ENCODE results near the gene VARS2. TPM values are rescaled to one million over a fixed set of nuclear protein-coding genes. Genes with fewer than 3 reads are reported as not detected.

Gene VARS2
- total RNA-seq, 4 donors from 2014 or later: 13.1 to 64.7 (median 25.8) TPM

- Histone ChIP-seq H3K27ac (peak overlapping the region; percentile 89 to 96 (median 94)), H3K27me3 (no peaks in the 10 kb centered on the region), H3K9me3 (no peaks in the 10 kb centered on the region), H3K4me1 (peaks cover 31 to 50% (median 35%) of the 10 kb centered on the region in 4 donors), H3K4me3 (peak overlapping the region; percentile 4 to 90 (median 76)), H3K36me3 (no peaks in the 10 kb centered on the region)
- TF ChIP-seq POLR2AphosphoS5 (IDR thresholded peaks at IDR 0.05) (peak in 2 of 3 donors; percentile 27 to 35), EP300 (IDR thresholded peaks at IDR 0.05; ENCODE audit: low read depth) (no peak), POLR2A (IDR thresholded peaks at IDR 0.05) (peak; percentile 46)
- TF ChIP-seq, protein P1, sequence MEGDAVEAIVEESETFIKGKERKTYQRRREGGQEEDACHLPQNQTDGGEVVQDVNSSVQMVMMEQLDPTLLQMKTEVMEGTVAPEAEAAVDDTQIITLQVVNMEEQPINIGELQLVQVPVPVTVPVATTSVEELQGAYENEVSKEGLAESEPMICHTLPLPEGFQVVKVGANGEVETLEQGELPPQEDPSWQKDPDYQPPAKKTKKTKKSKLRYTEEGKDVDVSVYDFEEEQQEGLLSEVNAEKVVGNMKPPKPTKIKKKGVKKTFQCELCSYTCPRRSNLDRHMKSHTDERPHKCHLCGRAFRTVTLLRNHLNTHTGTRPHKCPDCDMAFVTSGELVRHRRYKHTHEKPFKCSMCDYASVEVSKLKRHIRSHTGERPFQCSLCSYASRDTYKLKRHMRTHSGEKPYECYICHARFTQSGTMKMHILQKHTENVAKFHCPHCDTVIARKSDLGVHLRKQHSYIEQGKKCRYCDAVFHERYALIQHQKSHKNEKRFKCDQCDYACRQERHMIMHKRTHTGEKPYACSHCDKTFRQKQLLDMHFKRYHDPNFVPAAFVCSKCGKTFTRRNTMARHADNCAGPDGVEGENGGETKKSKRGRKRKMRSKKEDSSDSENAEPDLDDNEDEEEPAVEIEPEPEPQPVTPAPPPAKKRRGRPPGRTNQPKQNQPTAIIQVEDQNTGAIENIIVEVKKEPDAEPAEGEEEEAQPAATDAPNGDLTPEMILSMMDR (IDR thresholded peaks at IDR 0.05): no peak
- intact Hi-C loops (cut with DNase I; ENCODE audit: low total_unique reads) (loop anchor here (10.0 kb wide), 1 partner anchor 208 kb away; the partner anchor contains the start of gene DHX16), in situ Hi-C loops (cut with MboI; ENCODE audit: low pct_ligation_motif_present in 1 of 4, low pct_unique_long_range_greater_than_20kb in 1 of 4, low sequenced_read_pairs in 3 of 4) (loop anchor here in 2 of 4 donors (25.0 kb wide), 1 partner anchor 146 kb away; the partner anchor contains the start of genes FLOT1 (in 2 of the 2) and IER3 (in 2 of the 2))
- DNase-seq: peak; percentile 84
- whole genome bisulfite sequencing, 2 donors (ENCODE audit: low coverage in 1 of 2): 32% methylated on average over 15 of the region's 15 CpGs; no CpG with 5 or more reads in 1 of the 2 donors
These were observed 31.0 kb upstream of the VARS2 start for GRCh38 chr6:30882759-30883684.

DNA sequence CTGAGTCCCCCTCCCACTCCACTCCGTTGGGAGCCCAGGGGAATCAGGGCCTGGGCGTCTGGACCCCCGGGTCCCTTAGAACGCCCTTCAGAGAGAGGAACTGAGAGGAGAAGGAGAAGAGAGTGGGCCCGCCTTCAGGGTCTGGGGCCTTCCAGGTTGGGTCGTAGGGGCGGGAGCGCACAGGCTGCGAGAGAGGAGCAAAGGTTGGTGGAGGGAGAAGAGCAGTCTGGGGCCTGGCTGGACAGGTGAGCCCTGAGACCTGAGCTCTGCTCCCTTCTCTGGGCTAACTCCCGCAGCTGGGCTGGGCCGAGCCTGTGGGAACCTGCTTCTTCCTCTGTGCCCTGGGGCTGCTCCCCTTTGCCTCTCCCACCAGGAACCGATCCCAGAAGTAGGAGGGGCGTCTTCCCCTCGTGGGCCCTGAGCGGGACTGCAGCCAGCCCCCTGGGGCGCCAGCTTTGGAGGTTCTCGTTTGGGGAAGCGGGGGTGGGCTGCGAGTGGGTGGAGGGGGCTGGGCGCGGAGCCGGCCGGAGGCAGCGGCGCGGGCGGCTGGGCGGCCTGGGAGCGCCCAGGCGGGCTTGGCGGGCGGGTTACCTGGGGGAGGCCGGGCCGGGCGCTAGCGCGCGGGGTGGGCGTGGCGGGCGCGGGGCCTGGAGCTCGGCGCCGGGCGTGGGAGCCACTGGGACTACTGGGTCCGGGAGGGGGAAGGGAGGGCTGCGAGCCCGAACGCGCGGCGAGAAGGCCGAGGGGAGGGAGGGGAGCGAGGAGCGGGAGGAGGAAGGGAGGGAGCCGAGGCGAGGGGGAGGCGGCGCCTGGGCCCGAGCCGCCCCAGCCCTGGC is 30.1 kb upstream of the VARS2 start, which contains the start of gene DDR1:
TSS of gene DDR1 (plus strand) at position 835 of the 836 bp plus-strand sequence. CDS start 4,211 bp downstream, outside the sequence.
- Histone ChIP-seq H3K4me3 (peak within 1 kb of the TSS; percentile 70 to 97 (median 86)), H3K36me3 (no peaks in the 10 kb centered on the region), H3K27ac (peak within 1 kb of the TSS; percentile 89 to 96 (median 94)), H3K9me3 (no peaks in the 10 kb centered on the region), H3K4me1 (peaks cover 31 to 47% (median 35%) of the 10 kb centered on the region in 4 donors), H3K27me3 (no peaks in the 10 kb centered on the region)
- TF ChIP-seq POLR2A (IDR thresholded peaks at IDR 0.05) (peak; percentile 73), POLR2AphosphoS5 (IDR thresholded peaks at IDR 0.05) (peak in 1 of 3 donors; percentile 59), EP300 (IDR thresholded peaks at IDR 0.05; ENCODE audit: low read depth) (no peak)
- TF ChIP-seq, protein P1 (IDR thresholded peaks at IDR 0.05): peak in 1 of 5 experiments; percentile 15
- DNase-seq: peak; percentile 83
- WGBS, 2 donors (ENCODE audit: low coverage in 1 of 2): 9 to 20% methylated on average over 1 to 31 of the region's 62 CpGs
- intact Hi-C loops (cut with DNase I; ENCODE audit: low total_unique reads): loop anchor here (10.0 kb wide), 1 partner anchor 209 kb away; the partner anchor contains the start of gene DHX16
- in situ Hi-C loops (cut with MboI; ENCODE audit: low pct_ligation_motif_present in 1 of 4, low pct_unique_long_range_greater_than_20kb in 1 of 4, low sequenced_read_pairs in 3 of 4): loop anchor here in 2 of 4 donors (25.0 kb wide), 1 partner anchor 147 kb away; the partner anchor contains the start of genes FLOT1 (in 2 of the 2) and IER3 (in 2 of the 2)

GRCh38 chr6:30884521-30885480 is 29.2 kb upstream of the VARS2 start:
- no peaks in the 10 kb centered on the region for H3K27me3 ChIP-seq
- TF ChIP-seq, protein P1 (IDR thresholded peaks at IDR 0.05): no peak
- no peak for TF ChIP-seq POLR2A (IDR thresholded peaks at IDR 0.05)
- TF ChIP-seq EP300 (IDR thresholded peaks at IDR 0.05; ENCODE audit: low read depth): no peak
- no peak for TF ChIP-seq POLR2AphosphoS5 (IDR thresholded peaks at IDR 0.05)
- H3K27ac ChIP-seq: peak overlapping the region; percentile 89 to 96 (median 94)
- in situ Hi-C loops (cut with MboI; ENCODE audit: low pct_ligation_motif_present in 1 of 4, low pct_unique_long_range_greater_than_20kb in 1 of 4, low sequenced_read_pairs in 3 of 4) (loop anchor here in 2 of 4 donors (25.0 kb wide), 1 partner anchor 148 kb away; the partner anchor contains the start of genes FLOT1 (in 2 of the 2) and IER3 (in 2 of the 2)), intact Hi-C loops (cut with DNase I; ENCODE audit: low total_unique reads) (loop anchor here (10.0 kb wide), 1 partner anchor 210 kb away; the partner anchor contains the start of gene DHX16)
- peaks cover 31 to 47% (median 35%) of the 10 kb centered on the region in 4 donors for H3K4me1 ChIP-seq
- no peaks in the 10 kb centered on the region for H3K36me3 ChIP-seq
- peak overlapping the region; percentile 70 to 97 (median 86) for H3K4me3 ChIP-seq
- WGBS, 2 donors (ENCODE audit: low coverage in 1 of 2): 3% methylated on average over 33 of the region's 59 CpGs; no CpG with 5 or more reads in 1 of the 2 donors
- peak; percentile 62 for DNase-seq
- H3K9me3 ChIP-seq: no peaks in the 10 kb centered on the region
